OCI-LY3 (cell line): ENCODE data around the gene CPA4.

Experiments
- H2AFZ ChIP-seq: fragments of 200-600, 300-600 bp; shearing (Covaris generic); 2 replicates; pipeline ENCODE4 v1.6.0; 2014; ENCODE audit warnings: antibody characterized with exemption, low read depth, low read length
- H3K27ac ChIP-seq: fragments of 200-600, 300-600 bp; sonication (generic); 2 replicates; pipeline ENCODE4 v1.5.1; 2014; ENCODE audit warnings: mild to moderate bottlenecking, low read length, moderate library complexity, mixed read lengths
- H3K27me3 ChIP-seq: fragments of 200-600, 300-600 bp; sonication (generic); 2 replicates; pipeline ENCODE4 v1.6.1; 2014; ENCODE audit warnings: low read depth, low read length, mixed read lengths
- H3K36me3 ChIP-seq: fragments of 200-600, 300-600 bp; sonication (generic); replicated peaks from 2 replicates; pipeline ENCODE3; 2014; ENCODE audit warnings: low read depth, low read length, mixed read lengths
- H3K4me1 ChIP-seq: fragments of 300-600, 200-600 bp; sonication (generic); 2 replicates; pipeline ENCODE4 v1.6.1; 2014; ENCODE audit warnings: low read length, mixed read lengths
- H3K4me2 ChIP-seq: fragments of 200-600, 300-600 bp; sonication (generic); 2 replicates; pipeline ENCODE4 v1.6.1; 2014; ENCODE audit warnings: low read length, mixed read lengths
- H3K4me3 ChIP-seq: fragments of 300-600, 200-600 bp; sonication (generic); 2 replicates; pipeline ENCODE4 v1.5.1; 2014; ENCODE audit warnings: antibody characterized with exemption, mild to moderate bottlenecking, low read length, moderate library complexity
- H3K79me2 ChIP-seq: fragments of 300-600, 200-600 bp; shearing (Covaris generic); 2 replicates; pipeline ENCODE4 v1.6.1; 2014; ENCODE audit warnings: mild to moderate bottlenecking, low read length, mixed read lengths
- H3K9ac ChIP-seq: fragments of 300-600, 200-600 bp; shearing (Covaris generic); 2 replicates; pipeline ENCODE4 v1.6.0; 2014; ENCODE audit warnings: mild to moderate bottlenecking, low read length, moderate library complexity
- H3K9me3 ChIP-seq: fragments of 200-600, 300-600 bp; shearing (Covaris generic); 2 replicates; pipeline ENCODE4 v1.6.1; 2014; ENCODE audit warnings: low read length, mixed read lengths; ENCODE audit not compliant: insufficient read depth
- H4K20me1 ChIP-seq: fragments of 200-600, 300-600 bp; sonication (generic); 2 replicates; pipeline ENCODE4 v1.6.1; 2016; ENCODE audit warnings: low read length, mixed read lengths; ENCODE audit not compliant: insufficient read depth
- CTCF ChIP-seq: fragments of 200-600, 300-600 bp; sonication (generic); IDR thresholded peaks from 2 replicates; pipeline ENCODE4 v1.5.1; 2014; ENCODE audit warnings: antibody characterized with exemption, low read length, low read depth
- EZH2phosphoT487 ChIP-seq: fragments of 200-600 bp; shearing (Covaris generic); IDR thresholded peaks from 2 replicates; pipeline ENCODE4 v1.6.1; 2018; ENCODE audit warnings: antibody characterized with exemption, mixed run types, low read depth

The CPA4 gene

GRCh38 chr7:130334274-130334673 is 41.3 kb downstream of the CPA4 start:
- H3K4me3 ChIP-seq = no peak overlapping the region
- no peak overlapping the region for H3K9ac ChIP-seq
- H3K36me3 ChIP-seq = no peaks in the 10 kb centered on the region
- no peak overlapping the region for H2AFZ ChIP-seq
- H3K27me3 ChIP-seq = no peaks in the 10 kb centered on the region
- no peaks in the 10 kb centered on the region for H3K4me1 ChIP-seq
- H4K20me1 ChIP-seq = no peaks in the 10 kb centered on the region
- H3K27ac ChIP-seq = no peak overlapping the region
- H3K4me2 ChIP-seq = no peak overlapping the region
- no peaks in the 10 kb centered on the region for H3K9me3 ChIP-seq
- no peak for TF ChIP-seq EZH2phosphoT487
- no peak for TF ChIP-seq CTCF
- H3K79me2 ChIP-seq = no peaks in the 10 kb centered on the region

GRCh38 chr7:130337410-130337971 is 44.5 kb downstream of the CPA4 start:
- Histone ChIP-seq H3K4me3 (no peak overlapping the region), H3K4me1 (no peaks in the 10 kb centered on the region), H3K79me2 (no peaks in the 10 kb centered on the region), H3K36me3 (no peaks in the 10 kb centered on the region), H3K27me3 (no peaks in the 10 kb centered on the region; the same call in 1 of the 2 replicates), H3K4me2 (no peak overlapping the region), H4K20me1 (no peaks in the 10 kb centered on the region), H3K27ac (no peak overlapping the region), H3K9ac (no peak overlapping the region), H3K9me3 (no peaks in the 10 kb centered on the region), H2AFZ (no peak overlapping the region)
- TF ChIP-seq EZH2phosphoT487 = no peak
- no peak for TF ChIP-seq CTCF

- TF ChIP-seq CTCF (no peak), EZH2phosphoT487 (no peak)
- H4K20me1 ChIP-seq = no peaks in the 10 kb centered on the region
- no peak overlapping the region for H2AFZ ChIP-seq
- no peaks in the 10 kb centered on the region; the same call in 1 of the 2 replicates for H3K27me3 ChIP-seq
- no peak overlapping the region for H3K4me2 ChIP-seq
- H3K9me3 ChIP-seq = no peaks in the 10 kb centered on the region
- no peak overlapping the region for H3K27ac ChIP-seq
- no peaks in the 10 kb centered on the region for H3K4me1 ChIP-seq
- H3K79me2 ChIP-seq = no peaks in the 10 kb centered on the region
- H3K9ac ChIP-seq = no peak overlapping the region
- H3K4me3 ChIP-seq = no peak overlapping the region
- H3K36me3 ChIP-seq = no peaks in the 10 kb centered on the region
These were observed 45.3 kb downstream of the CPA4 start for GRCh38 chr7:130338233-130338632.

DNA sequence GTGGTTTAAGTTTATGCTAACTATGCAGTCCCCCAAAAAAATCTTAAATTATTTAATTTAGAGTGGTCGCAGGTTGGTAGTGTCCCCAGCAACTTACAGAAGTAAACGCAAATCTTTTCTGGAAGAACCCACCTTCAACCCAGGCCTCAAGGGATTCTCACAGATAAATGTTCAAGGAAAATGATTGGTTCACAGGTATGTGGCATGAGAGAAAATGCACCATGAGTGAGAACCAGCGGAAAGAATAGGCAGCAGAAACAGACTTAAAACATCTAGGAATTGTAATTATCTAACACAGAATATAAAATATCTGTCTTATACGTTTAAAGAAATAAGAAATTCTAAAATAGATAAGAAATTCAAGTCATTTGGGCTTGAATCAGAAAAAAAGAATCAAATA is 48.9 kb downstream of the CPA4 start:
- Histone ChIP-seq H3K27ac (no peak overlapping the region), H3K4me1 (no peaks in the 10 kb centered on the region), H3K27me3 (peaks cover 4% of the 10 kb centered on the region), H3K9me3 (no peaks in the 10 kb centered on the region), H2AFZ (no peak overlapping the region), H3K36me3 (no peaks in the 10 kb centered on the region), H3K4me3 (no peak overlapping the region), H3K79me2 (no peaks in the 10 kb centered on the region), H3K9ac (no peak overlapping the region), H4K20me1 (no peaks in the 10 kb centered on the region), H3K4me2 (no peak overlapping the region)
- no peak for TF ChIP-seq EZH2phosphoT487
